HEK293T (cell line): Measurements from ENCODE around the gene NRBP1.

Experiments used
- CTBP1 ChIP-seq: fragments of 450-650 bp; IDR thresholded peaks from 2 replicates; pipeline ENCODE4 v1.6.1; 2016; ENCODE audit warnings: borderline replicate concordance
- ELF4 ChIP-seq: fragments of 450-650 bp; IDR thresholded peaks from 2 replicates; pipeline ENCODE4 v1.6.1; 2017; ENCODE audit warnings: antibody characterized with exemption
- FOXM1 ChIP-seq: fragments of 450-650 bp; IDR thresholded peaks from 2 replicates; pipeline ENCODE4 v1.6.1; 2017; ENCODE audit warnings: mild to moderate bottlenecking, borderline replicate concordance
- HDGF ChIP-seq: fragments of 450-650 bp; IDR thresholded peaks from 2 replicates; pipeline ENCODE4 v1.6.1; 2017; ENCODE audit warnings: antibody characterized with exemption, borderline replicate concordance
- NFRKB ChIP-seq: fragments of 450-650 bp; IDR thresholded peaks from 2 replicates; pipeline ENCODE4 v1.6.1; 2016; ENCODE audit warnings: mild to moderate bottlenecking, moderate library complexity
- PKNOX1 ChIP-seq: fragments of 450-650 bp; IDR thresholded peaks from 2 replicates; pipeline ENCODE4 v1.6.1; 2016
- SP1 ChIP-seq: fragments of 450-650 bp; IDR thresholded peaks from 2 replicates; pipeline ENCODE4 v1.6.1; 2017
- SUZ12 ChIP-seq: fragments of 450-650 bp; IDR thresholded peaks from 2 replicates; pipeline ENCODE4 v1.6.1; 2016; ENCODE audit warnings: mild to moderate bottlenecking
- TARDBP ChIP-seq: fragments of 450-650 bp; IDR thresholded peaks from 2 replicates; pipeline ENCODE4 v1.6.1; 2016
- ZNF384 ChIP-seq: fragments of 450-650 bp; IDR thresholded peaks from 2 replicates; pipeline ENCODE4 v1.6.1; 2016

- no peak for TF ChIP-seq TARDBP
- no peak for TF ChIP-seq SP1
- TF ChIP-seq ZNF384, result no peak
- no peak for TF ChIP-seq PKNOX1
- TF ChIP-seq ELF4, result no peak
- no peak for TF ChIP-seq FOXM1
- no peak for TF ChIP-seq NFRKB
- TF ChIP-seq CTBP1, result no peak
- TF ChIP-seq SUZ12, result no peak
- no peak for TF ChIP-seq HDGF
Measured at GRCh38 chr2:27441226-27441926, 12.9 kb downstream of the NRBP1 start.
